ENCODE results near the gene CERS3.

DNA sequence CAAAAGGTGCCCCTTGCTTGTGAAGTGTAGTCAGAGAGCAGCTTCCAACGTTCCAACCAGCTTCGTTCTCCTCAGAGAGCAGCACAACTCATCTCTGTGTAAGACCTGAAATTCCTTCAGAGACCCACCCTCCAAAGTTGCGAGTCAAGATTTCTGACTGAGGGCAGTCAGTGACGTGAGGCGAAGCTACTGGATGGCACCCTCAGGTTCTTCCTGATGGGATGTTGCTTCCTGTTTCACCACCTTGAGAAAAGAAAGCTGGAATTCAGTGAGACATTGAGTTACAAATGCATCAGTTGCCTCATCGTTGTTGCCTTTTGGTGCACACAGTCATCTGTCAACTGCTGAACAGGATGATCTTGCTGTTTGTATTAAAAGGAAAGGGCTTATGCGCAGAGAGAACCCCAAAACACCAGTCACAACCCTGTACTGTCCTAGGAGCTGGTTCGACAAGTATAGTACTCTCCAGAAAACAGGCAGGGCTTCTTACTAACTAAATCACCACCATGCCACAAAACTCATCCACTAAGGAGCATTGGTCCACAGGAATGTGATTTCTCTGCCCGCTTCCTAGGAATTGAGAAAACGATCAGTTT lies at the start of gene CERS3:
- TF ChIP-seq POLR2A (IDR thresholded peaks at IDR 0.05; ENCODE audit: low read depth, low read length) (no peak), TAF1 (IDR thresholded peaks at IDR 0.05; ENCODE audit: borderline replicate concordance, low read depth, low read length) (no peak), POLR2AphosphoS5 (IDR thresholded peaks at IDR 0.05; ENCODE audit: low read depth, low read length) (no peak)

Data from GM12892 (cell line).